ENCODE measurements around the gene ATOSB.

The ATOSB gene

DNA sequence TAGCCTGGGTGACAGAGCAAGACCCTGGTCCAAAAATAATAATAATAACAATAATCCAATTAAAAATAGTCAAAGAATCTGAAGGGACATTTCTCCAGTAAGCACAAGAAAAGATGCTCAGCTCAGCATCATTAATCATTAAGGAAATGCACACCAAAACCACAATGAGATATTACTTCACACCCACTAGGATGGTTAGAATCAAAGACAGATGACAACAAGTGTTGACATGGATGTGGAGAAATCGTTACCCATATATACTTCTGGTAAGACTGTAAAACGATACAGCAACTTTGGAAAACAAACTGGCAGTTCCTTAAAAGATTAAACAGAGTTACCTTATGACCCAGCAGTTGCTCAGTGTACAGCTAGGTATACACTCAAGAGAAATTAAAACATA is 30.6 kb downstream of the ATOSB start:
- no peak for DNase-seq

DNA sequence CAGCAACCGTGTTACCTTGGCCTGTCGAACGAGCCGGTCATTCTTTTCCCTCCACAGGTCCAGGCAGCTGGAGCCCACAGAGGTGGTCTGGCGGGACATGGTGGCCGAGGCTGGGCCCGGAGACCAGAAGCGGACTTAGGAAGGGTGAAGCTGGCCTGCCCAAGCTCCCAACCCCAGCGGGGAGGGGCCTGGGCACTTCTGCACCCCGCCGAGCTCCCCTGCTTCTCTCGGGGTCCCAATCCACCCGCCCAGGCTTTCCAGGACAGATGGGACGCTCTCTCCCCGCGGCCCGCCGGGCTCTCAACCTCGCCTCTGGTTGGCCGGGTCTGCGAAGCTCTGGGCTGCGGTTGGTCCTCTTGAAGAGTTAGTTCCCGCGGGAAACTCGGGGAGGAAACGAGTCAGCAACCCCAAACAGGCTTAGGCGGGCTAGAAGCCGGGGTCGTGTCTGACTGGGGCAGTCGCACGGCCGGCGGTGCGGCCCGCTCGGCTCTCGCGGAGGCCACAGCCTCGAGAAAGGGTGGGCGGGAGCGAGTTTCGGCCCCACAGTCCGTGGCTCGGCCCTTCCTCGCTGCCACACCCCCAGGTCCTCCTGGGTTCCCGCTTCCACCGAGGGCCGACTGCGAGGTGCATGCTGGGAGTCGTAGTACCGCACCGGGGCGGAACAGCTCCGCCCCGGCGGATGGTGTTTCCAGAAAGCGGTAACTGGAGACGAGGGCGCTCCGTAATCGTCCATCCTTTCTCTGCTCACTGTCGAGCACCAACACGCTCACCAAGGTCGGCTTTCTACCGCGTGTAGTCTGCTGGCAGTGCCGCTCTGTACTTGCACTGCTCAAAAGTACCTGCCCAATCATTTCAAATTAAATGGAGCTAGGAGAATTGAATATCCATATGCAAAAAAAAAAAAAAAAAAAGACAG is 36.0 kb downstream of the ATOSB start, which contains the start of gene FANCG:
Gene FANCG, minus strand, starts transcription at position 517 of the 916 bp plus-strand sequence. Its CDS starts 418 bp downstream, at position 99.
- peak; percentile 67 for DNase-seq

DNA sequence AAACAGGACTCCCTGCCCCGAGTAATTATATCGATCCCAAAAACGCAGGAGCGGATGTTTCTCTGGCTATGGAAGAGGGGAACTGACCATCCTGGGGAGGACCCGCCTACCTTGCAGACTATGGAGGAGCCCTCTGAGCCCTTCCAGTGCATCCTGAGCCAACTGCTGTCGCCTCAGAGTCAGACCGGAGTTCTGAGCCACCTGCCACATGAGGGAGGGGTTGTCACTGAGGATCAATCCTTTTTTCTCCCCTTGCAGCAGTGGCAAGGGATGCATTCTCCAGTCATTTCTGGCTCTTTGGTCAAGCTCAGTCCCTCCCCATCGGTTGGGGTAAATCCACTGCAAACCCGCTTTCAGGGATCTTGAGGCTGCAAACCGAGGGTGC is 36.6 kb downstream of the ATOSB start:
- no peak for DNase-seq

DNA sequence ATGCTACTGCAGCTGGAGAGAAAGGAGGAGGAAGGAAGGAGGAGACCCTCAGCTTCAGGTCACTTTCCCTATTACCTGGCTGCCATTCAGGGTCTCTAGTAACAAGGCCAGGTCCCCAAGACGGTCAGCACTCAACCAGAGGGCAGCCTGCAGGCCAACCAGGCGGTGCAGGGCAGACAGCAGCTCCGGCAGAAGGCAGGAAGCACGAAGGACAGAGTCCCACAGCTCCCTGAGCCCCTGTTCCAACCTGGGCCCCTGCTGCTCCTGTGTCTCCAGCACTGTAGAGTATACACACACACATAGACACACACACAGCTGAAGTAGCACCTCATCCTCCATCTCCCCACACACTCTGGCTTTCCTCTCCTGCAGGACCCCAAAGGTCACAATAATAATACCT is 37.6 kb downstream of the ATOSB start:
- DNase-seq, result no peak

DNA sequence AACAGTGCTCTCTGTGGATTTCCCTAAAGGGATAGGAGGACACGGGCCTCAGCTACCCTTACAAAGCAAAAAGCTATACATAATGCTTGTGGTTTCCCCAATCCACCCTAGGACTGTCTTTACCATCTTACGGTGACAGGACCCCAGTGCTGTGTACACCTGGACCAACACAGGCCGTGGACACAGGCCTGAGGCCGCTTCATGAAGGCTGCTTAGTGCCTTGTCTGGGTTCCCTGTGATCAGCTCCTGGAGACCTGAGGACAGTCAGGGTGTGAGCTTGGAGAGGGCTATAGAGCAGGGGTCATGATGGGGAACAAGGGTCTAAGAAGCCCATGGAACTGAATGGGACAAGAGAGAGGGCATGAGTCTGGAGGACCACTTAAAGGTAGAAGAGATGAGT is 38.8 kb downstream of the ATOSB start:
- DNase-seq, result no peak

DNA sequence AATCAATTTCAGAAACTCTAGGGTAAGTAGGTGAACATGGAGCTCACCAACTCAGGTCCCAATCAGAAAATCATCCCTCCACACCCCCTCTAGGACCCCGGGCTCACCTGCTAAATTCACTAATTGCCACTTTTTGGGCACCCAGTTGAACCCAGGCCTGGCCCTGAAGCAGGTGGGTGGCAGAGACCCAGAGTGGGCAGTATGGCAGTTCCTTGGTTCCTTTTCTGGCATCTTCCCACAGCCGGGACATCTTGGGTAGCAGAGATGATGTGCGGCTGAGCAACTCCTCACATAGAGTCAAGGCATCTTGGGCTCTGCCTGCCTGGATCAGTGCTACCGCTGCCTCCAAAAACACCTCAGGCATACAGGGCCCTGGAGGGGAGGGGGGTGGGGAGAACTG is 40.3 kb downstream of the ATOSB start:
- no peak for DNase-seq

DNA sequence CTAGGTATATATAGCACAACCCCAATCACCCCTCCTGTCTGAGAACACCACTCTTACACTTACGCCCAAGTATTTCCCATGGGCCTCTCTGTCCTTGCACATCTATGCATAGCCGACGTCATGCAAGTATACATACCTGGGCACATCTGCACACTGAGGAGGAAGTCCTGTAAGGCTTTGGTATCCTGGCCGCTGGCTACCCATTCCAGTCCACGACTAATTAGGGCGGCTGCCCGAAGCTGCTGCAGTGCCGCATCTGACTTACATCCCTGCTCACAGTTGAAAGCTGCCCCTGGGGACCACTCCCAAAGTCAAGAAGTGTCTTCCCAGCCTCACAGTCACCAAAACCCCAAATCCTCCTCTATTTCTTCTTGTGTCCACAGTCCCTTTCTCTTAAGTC is 40.9 kb downstream of the ATOSB start:
- DNase-seq, result no peak

DNA sequence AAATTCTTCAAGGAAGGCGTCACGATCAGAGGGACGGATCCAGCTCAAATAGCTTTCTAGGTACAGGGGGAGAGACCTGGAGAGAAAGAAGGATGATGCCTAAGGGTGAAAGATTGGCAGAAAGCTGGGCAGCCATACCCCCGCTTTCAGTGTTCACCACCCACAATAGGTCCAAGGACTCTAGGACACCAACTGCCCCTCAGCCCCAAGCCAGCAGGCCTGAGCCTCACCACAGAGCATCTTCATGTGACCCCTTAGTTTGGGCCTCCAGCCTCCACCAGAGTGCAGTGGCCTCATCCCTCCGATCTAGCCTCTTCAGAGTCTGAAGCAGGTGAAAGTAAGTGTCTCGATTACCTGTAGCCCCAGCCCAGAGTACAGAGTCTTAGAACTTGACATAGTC is 41.5 kb downstream of the ATOSB start:
- DNase-seq, result no peak

DNA sequence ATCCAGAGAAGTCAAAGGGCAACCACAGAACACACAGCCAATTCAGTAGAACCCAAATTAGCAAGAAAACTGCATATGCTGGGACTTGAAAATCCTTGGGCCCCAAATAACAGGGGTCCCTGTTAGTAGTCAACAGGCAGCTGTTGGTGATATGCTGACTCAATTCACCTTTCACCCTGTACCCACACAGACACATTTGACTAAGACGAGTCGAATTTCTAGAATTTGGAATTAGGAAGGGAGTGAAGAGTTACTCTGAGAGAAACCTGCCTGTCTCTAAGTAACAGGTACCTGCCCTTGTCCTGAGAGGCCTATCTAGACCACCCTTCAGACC is 42.4 kb downstream of the ATOSB start:
- DNase-seq, result no peak

DNA sequence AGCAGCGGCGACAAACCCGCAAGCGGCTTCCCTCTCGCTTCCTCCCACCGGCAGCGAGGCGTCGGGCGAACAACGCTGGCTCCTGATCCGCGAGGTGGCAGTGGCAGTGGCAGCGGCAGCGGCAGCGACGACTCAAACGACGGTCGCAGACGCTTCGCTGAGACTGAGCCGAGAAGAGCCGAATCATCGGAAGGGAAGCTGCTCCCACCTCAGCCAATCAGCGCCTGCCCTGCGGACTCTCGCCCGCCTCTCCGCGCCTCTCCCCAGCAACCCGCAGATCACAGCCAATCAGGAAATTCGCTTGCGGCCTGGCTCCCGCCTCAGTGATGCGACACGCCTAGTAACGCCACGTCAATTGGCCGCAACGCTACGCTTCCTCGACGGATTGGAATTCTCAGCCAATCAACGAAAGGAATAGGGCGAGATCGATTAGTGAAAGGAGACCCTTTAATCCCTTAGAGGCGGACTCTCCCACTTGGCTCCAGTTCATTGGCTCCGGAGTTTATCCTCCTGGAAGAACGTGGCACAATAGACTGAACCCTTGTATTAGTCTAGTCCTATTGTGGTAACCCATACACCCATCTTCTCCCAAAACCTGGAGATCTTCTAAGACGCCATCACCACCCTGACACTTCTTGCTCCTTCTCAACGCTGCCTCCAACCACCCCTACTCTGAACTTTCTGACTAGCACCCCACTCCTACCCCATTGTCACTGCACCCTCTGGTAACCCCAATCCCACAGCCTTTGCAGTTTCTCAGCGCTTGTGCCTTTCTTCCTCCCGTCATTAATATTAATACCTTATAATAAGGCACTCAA is 43.0 kb downstream of the ATOSB start, which contains the start of gene VCP:
Gene VCP, minus strand, starts transcription at position 165 of the 818 bp plus-strand sequence. CDS start 272 bp downstream, outside the sequence.
- DNase-seq, result peak; percentile 92

DNA sequence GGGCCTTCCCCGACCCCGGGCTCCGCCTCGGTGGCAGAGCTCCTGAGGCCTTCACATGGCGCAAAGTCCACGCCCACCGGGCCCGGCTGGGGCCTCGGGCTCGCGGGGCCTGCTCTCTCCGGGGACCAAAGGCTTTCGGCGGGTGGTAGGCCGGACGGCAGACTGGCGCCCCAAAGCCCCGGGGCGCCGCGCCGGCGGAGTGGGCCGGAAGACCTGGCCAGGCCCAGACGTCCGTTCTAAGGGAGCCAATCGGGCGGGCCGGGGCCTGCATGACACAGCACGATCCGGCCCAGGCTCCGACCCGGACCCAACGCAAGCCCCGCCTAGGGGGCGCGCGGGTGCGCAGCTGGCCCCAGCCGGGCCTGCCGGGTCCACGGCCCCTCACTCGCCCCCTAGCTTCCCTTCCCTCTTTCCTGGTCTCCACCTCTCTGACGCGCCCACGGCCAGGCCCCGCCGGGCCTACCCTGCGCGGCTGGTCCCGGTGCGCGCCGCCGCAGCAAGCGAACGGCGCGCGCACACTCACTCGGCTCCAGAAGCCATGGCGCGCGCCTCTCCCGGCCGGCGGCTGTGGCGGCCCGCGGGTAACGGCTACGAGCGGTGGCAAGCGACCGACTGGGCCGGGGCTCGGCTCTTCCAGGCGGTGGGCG is 43.7 kb downstream of the ATOSB start:
- peak; percentile 62 for DNase-seq

DNA sequence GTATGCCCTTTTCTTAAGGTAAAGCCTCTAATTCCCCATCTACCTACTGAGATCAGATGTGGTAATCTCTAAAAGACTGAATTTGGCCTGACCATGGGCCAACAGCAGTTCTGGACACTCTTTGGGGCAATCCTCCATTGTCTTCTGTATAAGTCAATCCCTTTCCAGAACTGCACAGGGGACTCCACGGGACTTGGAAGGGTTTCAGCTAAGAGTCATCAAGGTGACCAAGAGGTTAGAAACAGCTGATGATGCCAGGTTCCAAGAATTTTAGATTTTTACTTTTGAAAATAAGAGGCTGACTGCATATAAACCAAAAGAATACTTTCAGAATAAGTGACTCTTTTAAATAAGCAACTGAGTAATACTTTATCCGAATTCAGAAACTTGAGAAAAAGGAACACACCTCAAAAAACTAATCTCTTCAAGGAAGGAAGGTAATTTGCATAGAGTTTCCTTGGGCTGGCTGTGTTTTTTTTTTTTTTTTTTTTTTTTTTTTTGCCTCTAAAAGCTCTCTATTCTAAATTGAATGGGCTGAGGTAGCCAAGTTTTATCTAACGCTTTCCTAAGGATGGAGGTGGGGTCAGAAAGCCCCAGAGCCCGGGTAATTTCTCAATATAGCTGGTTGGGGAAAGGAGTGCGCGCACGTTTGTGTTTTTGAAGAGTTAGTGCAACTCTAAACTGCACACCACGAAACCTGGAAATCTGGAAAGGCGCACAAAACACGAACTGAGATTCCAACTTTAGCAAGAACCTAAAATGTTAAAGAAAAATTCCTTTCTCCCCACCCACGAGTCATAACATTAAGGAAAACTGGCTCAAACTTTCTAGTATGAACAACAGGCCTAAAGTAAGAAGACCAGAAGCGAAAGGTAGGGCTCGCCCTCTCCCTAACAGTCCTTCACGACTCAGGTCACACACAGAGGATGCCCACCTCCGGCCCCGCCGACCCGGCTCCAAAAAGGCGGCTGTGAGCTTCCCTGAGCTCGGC is 44.5 kb downstream of the ATOSB start:
- no peak for DNase-seq

DNA sequence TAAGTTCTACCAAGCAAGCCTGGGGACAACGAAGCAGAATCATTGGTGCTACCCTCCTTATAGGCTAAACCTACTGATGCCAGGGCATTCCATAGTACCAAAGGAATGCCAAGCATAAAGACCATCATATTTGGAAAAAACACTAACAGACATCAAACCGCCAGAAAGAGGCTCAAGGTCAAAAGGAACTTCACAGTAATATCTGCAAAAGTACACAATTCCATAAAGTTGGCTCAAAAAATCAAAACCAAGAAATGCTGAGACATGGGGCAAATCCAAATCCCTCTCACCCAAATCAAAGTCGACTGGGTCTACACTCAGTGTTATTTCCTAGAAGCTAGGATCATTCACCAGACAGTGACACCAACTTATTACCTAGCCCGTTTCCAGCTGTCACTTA is 46.6 kb downstream of the ATOSB start:
- DNase-seq, result no peak

DNA sequence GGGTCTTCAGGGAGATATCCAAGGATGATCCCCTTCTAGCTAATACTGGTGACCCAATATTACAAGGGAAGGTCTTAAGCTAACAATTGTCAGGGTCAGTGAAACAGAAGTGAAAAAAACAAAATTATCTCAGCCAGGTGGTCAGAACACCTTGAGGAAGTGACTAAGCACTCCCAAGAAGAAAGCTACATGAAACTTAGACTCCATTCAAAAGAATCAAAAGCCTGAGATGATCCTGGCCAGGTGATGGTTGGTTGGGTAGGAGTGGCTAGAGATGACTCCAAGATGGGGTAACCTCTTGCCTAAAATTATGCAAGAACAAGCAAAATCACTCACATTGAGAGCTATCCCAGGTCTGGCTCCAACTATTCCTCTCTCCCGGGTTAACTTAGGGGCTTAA is 48.6 kb downstream of the ATOSB start:
- no peak for DNase-seq

DNA sequence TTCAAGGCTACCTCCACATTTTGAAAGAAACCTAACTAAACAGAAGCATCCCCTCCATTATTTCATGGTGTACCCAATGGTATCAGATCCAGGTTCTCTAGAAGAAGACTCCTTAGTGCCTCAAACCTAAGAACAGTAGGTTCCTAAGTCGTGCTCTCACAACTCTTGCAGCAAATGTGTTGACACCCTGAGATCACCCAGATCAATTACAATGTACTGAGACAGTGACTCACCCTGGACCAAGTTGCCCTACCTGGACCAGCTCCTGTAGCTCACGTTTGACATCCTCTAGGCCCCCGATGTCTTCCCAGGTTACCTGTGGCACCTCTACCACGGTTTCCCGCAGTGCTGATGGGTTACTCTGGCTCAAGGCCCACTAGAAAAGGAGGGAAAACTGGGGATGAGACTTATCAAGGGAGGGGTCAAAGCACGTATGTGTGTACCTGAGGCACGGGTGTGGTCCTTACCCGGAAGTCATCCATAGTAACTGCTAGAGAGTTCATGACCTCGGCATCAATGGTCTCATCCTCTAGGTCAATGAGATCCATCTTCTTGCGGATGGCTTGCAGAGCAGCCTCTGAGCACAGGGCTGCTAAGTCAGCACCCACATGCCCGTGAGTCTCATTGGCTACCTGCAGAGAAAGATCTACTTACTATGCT is 55.0 kb downstream of the ATOSB start:
- DNase-seq, result no peak

DNA sequence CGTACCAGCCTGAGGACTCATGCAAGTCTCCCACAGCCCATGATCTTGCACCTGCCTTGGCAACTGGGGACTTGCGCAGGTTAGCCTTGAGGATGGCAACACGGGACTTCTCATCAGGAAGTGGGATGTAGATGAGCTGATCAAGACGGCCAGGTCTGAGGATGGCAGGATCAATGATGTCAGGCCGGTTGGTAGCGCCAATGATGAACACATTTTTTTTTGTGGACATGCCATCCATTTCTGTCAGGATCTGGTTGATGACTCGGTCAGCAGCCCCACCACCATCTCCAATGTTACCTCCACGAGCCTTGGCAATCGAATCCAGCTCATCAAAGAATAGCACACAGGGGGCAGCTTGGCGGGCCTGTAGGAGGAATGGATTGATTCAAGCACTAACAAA is 56.2 kb downstream of the ATOSB start:
- no peak for DNase-seq

DNA sequence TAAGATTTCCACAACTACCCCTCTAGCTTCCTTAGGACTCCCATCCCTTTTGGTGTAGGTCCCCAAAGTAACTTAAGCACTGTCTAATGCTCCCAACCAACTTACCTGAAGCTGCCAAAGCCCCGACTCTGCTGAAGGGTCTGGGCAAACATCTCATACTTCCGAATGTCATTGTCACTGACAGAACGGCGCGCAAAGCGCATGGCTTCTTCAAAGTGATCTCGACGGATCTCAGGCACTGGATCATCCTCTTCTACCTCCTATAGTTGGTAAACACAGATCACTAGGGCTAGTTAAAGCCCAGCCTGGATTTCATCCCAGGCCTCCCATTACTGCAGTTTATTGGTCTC is 58.4 kb downstream of the ATOSB start:
- no peak for DNase-seq

DNA sequence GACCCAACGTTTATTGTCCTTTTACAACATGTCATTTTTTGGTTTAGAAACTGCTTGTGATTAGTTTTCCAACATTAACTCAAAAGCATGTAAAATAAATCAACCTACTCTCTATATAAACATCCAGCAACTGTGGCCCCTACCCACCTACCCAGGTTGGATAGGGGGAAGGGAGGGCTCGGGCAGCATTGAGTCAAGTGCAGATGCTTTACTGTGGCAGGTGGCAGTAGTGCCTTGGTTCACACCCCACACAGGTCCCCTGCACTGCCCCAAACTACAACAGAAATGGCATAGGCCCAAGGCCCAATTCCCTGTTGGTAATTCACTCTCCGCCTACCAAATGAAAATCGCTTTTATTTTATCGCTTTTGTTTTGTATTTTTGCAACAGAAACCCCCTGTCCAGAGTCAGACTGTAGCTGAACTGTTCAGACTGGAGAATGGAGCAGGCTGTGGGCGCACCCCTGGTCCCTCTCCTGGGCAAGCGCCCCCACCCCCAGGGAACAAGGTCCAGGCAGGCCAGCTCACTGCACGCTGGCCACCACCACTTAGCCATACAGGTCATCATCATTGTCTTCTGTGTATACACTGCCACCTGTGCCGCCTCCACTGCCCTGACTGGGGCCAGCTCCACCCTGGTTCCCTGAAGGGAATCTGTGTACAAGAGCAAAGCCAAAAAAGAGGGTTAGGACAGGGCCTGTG is 58.9 kb downstream of the ATOSB start:
- no peak for DNase-seq

DNA sequence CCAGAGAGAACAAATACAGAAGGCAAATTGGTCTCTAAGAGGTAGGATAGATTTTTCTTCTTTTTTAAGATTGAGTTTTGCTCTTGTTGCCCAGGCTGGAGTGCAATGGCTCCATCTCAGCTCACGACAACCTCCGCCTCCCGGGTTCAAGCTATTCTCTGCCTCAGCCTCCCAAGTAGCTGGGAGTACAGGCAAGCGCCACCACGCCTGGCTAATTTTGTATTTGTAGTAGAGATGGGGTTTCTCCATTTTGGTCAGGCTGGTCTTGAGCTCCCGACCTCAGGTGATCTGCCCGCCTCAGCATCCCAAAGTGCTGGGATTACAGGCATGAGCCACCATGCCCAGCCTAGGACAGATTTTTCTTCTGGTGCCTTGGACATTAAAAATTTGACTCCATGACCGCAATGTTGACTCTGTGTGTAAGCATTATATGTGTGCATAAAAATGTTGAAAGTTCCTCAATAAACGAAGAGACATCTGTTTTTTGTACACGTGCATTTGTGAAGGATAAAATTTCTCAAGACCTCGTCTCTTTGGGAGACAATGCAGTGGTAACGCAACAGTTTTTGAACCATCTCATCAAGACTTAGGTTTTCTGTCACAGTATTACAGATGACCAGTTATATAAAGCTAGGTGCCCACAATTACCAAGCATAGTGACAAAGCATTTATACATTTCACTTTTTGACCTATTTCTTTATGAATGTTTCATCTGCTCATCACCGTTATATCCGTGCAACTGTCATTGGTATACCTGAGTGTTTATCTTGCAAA is 60.6 kb downstream of the ATOSB start:
- no peak for DNase-seq

DNA sequence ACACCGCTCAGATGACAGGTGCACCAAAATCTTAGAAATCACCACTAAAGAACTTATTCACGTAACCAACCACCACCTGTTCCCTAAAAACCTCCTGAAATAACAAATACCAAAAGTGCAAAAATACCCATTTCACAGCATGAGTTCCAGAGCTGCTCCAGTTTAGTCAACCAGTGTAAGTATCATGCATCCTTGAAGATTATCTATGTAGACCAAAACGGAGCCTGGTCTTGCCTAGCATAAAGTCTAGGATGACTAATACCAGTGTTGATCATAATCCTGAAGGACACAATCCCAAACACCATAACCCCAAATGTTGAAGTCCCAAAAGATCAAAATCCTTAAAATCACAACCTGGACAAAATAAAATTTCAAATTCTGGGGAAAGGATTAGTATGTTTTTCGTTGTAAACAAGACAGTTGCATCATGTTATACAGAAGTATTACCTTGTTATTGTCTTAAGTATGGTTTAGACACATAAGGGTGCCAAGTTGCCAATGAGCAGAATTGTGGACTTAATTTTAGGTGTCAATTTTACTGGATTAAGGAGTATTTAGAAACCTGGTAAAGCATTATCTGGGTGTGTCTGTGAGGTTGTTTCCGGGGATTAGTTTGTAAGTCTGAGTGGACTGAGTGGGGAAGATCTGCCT is 61.4 kb downstream of the ATOSB start:
- no peak for DNase-seq
